D721Med (cell line): ENCODE data around the gene ITLN2.
"Not testable (repeated sequence)": the region's sequence is repeated elsewhere in the genome, so short reads cannot be mapped to it uniquely, and the experiment has no call there.

Experiments
- DNase-seq: peaks from one replicate; pipeline ENCODE4 v3.0.0; 2011; ENCODE audit warnings: low spot score; ENCODE audit not compliant: insufficient read length
- FAIRE-seq: peaks from 2 replicates; lab custom pipeline; 2011; peaks lifted over from hg19 to GRCh38; lab: Jason Lieb, UNC
- TF ChIP-seq, protein P1 (sequence below): IDR thresholded peaks from 2 replicates; pipeline ENCODE4 v1.5.1; 2012; ENCODE audit warnings: mild to moderate bottlenecking, control low read depth; ENCODE audit not compliant: insufficient read depth; ENCODE audit errors: missing control alignments

ITLN2 gene

GRCh38 chr1:160901768-160902167 is 52.8 kb downstream of the ITLN2 start:
- FAIRE-seq: no peak
- DNase-seq: no peak
- TF ChIP-seq, protein P1, sequence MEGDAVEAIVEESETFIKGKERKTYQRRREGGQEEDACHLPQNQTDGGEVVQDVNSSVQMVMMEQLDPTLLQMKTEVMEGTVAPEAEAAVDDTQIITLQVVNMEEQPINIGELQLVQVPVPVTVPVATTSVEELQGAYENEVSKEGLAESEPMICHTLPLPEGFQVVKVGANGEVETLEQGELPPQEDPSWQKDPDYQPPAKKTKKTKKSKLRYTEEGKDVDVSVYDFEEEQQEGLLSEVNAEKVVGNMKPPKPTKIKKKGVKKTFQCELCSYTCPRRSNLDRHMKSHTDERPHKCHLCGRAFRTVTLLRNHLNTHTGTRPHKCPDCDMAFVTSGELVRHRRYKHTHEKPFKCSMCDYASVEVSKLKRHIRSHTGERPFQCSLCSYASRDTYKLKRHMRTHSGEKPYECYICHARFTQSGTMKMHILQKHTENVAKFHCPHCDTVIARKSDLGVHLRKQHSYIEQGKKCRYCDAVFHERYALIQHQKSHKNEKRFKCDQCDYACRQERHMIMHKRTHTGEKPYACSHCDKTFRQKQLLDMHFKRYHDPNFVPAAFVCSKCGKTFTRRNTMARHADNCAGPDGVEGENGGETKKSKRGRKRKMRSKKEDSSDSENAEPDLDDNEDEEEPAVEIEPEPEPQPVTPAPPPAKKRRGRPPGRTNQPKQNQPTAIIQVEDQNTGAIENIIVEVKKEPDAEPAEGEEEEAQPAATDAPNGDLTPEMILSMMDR: no peak

DNA sequence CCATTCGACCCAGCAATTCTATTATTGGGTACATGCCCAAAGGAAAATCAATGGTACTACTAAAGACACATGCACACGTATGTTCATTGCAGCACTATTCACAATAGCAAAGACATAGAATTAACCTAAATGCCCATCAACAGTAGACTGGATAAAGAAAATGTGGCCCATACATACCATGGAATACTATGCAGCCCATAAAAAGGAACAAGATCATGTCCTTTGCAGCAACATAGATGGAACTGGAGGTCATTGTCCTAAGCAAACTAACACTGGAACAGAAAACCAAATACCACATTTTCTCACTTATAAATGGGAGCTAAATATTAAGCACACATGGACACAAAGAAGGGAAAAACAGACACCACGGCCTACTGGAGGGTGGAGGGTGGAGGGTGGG is 53.9 kb downstream of the ITLN2 start:
- not testable (repeated sequence) for FAIRE-seq

More for the DNA sequence above, 53.9 kb downstream of the ITLN2 start:
- not testable (repeated sequence) for DNase-seq
